CD4-positive, alpha-beta T cell treated with Interferon alpha-2 for 1 hour (primary cell): ENCODE data around the gene MEF2C.
"Not testable (repeated sequence)": the region's sequence is repeated elsewhere in the genome, so short reads cannot be mapped to it uniquely, and the experiment has no call there.

Experiments
- DNase-seq, 2 donors: peaks; one replicate each; pipeline ENCODE4 v3.0.0-alpha.2; 2020 to 2022

MEF2C gene

DNA sequence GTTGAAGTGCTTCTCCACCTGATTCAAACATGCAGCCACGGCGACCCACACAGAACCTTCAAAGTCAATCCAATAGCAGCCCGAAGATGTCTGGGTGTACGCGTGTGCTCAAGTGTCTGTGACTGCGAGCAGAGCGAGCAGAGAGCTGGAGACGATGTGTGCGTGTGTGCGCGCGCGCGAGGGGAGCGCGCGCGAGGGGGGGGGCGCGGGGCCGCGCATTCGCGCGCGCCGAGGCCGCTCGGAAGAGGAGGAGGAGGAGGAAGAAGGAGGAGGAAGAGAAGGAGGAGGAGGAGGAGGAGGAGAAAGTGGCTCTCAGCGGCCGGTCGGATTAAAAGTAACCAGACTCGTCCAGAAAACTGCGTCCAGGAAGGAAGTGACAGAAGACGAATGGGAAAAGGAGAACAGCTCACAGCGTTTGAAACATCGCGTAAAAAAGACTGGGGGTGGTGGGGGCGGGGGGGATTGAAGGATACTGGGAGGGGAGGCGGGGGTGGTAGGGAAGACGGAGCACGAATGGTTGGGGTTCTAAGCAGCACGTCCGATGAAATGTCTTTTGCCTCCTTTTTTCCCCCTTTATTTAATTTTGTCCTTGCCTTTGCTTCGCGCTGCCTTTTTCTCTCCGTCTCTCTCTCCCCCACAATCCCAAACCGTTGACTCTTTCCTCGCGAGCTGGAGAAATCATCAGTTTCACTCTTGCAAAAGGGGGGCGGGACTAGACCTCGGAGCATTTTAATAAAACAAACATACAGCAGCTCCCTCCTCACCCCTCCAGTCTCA, at the start of gene MEF2C:
Gene MEF2C, minus strand, starts transcription at position 126 of the 777 bp plus-strand sequence. CDS start 59,396 bp downstream, outside the sequence.
- DNase-seq: peak; percentile 31 to 73

DNA sequence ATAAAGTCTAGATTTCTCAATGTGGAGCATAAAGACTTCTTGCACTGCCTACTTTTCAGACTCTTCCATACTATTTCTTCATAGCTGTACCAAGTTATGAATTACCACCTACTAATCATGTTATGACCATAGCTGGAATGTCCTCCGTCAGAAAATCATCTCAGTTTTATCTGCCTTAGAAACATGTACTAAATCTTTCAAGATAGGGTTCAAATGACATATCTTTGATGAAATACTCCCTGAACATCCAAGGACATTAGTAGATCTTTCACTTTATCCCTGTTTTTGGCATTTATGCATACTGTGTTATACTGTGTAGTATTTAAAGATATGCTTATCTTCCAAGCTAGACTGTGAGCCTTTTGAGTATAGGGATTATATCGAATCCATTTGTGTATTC, 49.6 kb upstream of the MEF2C start:
- DNase-seq: no peak

- DNase-seq: no peak
These were observed 47.4 kb upstream of the MEF2C start for GRCh38 chr5:88930335-88930734.

GRCh38 chr5:88929385-88929784, 46.4 kb upstream of the MEF2C start:
- DNase-seq: no peak

- DNase-seq: no peak
These were observed 43.8 kb upstream of the MEF2C start for GRCh38 chr5:88926774-88927173.

DNA sequence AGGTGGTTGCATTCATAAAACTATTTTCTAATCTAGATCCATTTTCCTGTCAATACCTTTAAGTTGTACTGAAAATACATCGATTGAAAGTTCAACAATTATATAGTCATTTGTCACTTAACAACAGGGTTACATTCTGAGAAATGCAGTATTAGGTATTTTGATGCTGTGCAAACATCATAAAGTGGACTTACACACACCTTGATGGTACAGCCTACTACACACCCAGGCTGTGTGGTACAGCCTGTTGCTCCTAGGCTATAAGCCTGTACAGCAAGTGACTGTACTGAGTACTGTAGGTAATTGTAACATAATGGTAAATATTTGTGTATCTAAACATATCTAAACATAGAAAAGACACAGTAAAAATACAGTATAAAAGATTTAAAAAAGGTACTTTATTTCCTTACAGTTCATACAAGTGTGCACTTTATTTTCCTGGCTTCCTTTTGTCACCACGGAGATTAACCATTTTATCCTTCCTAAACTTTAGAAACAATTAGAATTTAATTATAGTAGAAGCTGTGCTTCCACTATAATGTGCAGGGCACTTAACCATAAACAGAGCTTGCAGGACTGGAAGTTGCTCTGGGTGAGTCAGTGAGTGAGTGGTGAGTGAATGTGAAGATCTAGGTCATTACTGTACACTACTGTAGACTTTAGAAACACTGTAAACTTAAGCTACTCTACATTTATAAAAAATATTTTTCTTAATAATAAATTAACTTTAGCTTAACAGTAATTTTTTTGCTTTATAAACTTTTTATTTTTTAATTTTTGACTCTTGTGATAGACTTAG, 42.9 kb upstream of the MEF2C start:
- DNase-seq: no peak

GRCh38 chr5:88924330-88924657, 41.3 kb upstream of the MEF2C start:
- DNase-seq: no peak

- DNase-seq: no peak
These were observed 40.8 kb upstream of the MEF2C start for GRCh38 chr5:88923623-88924329.

DNA sequence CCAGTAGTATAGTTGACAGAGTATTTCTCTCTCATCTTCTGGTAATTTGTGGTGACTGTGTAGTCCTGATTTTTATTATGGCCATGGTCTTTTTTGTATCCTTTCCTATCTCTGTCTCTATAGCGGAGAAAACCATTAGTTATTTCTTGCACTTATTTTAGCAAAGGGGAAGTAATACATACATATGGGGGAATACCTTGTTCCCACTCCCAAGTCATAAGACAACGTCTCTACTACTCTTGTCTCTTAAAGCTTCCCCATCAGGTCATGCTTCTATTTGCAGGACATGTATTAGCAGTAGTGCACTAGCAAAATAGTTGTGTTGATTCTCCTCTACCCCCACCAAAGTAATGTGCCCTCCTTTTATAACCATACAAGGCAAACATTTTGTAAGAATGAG, 29.8 kb upstream of the MEF2C start:
- not testable (repeated sequence) for DNase-seq

- DNase-seq: not testable (repeated sequence)
These were observed 28.1 kb upstream of the MEF2C start for GRCh38 chr5:88911059-88911572.

DNA sequence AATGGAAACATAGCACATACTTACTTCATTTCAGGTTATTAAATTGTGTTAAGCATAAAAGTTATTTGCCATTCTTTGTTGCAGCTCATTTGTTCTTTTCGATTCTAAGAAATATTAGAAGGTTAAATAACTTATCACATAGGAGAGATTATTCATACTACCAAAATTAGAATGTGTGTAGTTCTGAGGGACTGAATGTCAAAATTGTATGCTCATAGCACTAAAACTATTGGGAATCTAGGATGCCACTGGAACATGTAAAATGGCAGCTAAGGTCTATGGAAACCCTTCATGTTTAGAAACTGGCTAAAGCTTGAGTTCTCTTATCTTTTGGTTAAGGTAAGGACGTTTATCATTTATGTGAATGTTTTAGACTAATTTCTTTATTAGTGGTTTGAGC, 21.5 kb upstream of the MEF2C start:
- not testable (repeated sequence) for DNase-seq

DNA sequence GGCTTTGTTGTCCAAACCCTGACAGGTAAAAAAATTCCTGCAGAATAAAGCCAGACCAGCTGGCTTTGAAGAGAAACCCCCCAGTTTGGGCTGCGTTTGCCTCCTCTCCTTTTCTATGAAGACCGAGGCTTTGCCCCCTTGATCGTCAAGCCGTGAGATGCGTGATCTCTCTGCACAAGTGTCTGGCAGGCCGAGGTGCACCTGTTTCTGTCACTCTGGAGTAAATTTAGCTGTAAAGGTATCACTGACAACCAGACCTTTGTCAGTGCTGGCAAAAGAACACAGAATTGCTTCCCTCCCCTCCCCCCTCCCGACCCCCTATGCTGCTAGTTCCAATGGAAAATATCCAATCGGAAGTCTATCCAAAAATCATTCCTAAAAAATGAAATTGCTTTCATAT, 21.0 kb upstream of the MEF2C start:
- not testable (repeated sequence) for DNase-seq

DNA sequence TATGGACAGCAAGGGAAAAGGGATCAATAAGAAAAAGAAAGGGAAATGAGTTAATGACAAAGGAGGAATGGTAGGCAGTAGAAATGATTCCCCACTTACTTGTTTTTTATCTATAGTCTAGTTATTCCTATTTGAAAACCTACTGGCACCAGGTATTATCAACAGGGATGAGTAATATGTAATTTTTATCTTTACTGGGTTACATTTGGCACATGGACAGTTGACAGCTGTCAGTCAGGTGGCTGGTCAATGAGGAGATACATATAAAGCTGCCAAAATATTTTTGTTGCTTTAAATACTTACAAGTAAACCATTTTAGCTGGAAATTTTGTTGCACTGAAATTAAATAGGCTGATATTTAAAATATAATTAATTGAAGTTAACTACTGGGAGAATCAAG, 18.1 kb upstream of the MEF2C start:
- DNase-seq: not testable (repeated sequence)

- DNase-seq: no peak
These were observed 16.2 kb upstream of the MEF2C start for GRCh38 chr5:88899096-88899737.

- no peak for DNase-seq
These were observed 14.8 kb upstream of the MEF2C start for GRCh38 chr5:88897748-88898147.

- no peak for DNase-seq
These were observed 12.9 kb upstream of the MEF2C start for GRCh38 chr5:88895681-88896501.

- no peak for DNase-seq
These were observed 9.7 kb upstream of the MEF2C start for GRCh38 chr5:88892669-88893068.

- no peak for DNase-seq
These were observed 7.2 kb upstream of the MEF2C start for GRCh38 chr5:88890070-88890781.

DNA sequence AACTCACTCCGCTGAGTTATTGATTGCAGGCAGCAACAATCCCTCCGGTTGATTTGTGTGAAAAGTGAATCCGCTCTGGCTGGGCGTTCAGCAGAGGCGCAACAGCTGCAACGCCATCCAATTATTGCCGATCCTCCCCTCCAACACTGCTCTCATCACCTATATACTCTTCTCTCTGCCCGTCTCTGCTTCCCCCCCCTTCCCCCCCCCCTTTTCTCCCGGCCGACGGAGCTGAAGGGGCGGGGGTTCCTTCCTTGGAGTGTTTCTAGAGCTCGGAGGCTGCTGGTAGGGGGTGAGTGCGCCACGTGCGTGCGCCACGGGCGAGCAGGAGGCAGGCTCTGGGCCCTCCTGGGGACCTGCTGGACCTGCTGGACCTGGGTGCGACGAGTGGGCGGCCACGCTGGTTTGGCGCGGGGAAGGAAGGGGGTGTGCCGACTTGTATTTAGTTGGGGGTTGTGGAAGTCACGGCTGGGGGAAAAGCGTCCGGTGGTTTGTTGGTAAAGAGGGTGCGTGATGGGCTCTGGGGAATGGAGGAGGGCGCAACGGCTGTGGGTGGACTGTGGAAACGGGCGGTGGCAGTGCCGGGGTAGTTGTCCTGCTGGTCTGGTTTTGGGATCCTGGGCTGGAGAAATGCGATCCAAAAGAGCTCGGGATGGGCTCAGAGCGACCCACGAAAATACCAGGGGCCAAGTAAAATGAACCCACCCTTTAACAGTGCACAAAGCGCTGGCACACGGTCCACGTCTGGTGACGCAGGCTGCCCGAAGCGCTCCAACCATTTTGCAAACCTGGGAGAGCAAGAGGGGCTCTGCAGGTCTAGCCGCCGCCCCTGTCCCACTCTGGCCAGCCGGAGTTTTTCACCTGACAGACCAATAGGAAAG, 6.4 kb upstream of the MEF2C start:
- peak in 1 of 2 donors; percentile 15 for DNase-seq

DNA sequence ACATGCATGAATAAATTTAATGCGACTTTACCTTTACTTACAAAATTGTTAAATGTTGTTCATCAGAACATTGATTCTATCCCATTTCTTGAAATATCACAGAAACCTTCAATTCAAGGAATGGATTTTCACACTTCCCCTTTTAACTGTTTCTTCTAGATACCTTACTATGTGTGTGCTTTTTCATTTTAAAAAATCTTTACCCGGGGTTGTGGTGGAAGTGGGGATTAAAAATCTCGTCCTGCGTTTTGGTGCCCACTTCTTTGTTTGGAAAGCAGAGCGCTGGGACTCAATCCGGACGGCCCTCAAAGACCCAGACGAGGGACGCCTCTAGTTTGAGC, 5.8 kb upstream of the MEF2C start:
- DNase-seq: no peak
